ENCODE measurements around the gene PCNX4. TPM values are rescaled to one million over a fixed set of nuclear protein-coding genes. Genes with fewer than 3 reads are reported as not detected.
"Not testable (repeated sequence)": the region's sequence is repeated elsewhere in the genome, so short reads cannot be mapped to it uniquely, and the experiment has no call there.

PCNX4 gene
- total RNA-seq, 1 donor from 2014 or later = 81.8 TPM

- DNase-seq (ENCODE audit: extremely low read depth, low read depth, low spot score) = not testable (repeated sequence)
These were observed 8.1 kb downstream of the PCNX4 start for GRCh38 chr14:60099855-60100254.

- no peak for DNase-seq (ENCODE audit: extremely low read depth, low read depth, low spot score)
These were observed 10.1 kb downstream of the PCNX4 start for GRCh38 chr14:60101786-60102185.

GRCh38 chr14:60102389-60102788 lies 10.7 kb downstream of the PCNX4 start:
- no peak for DNase-seq (ENCODE audit: extremely low read depth, low read depth, low spot score)

- DNase-seq (ENCODE audit: extremely low read depth, low read depth, low spot score) = no peak
These were observed 14.6 kb downstream of the PCNX4 start for GRCh38 chr14:60106339-60106738.

- DNase-seq (ENCODE audit: extremely low read depth, low read depth, low spot score) = no peak
These were observed 15.8 kb downstream of the PCNX4 start for GRCh38 chr14:60107477-60107876.

GRCh38 chr14:60111732-60112131 lies 20.0 kb downstream of the PCNX4 start:
- DNase-seq (ENCODE audit: extremely low read depth, low read depth, low spot score) = no peak

- no peak for DNase-seq (ENCODE audit: extremely low read depth, low read depth, low spot score)
These were observed 23.2 kb downstream of the PCNX4 start for GRCh38 chr14:60114881-60115280.

GRCh38 chr14:60116181-60116580 lies 24.5 kb downstream of the PCNX4 start:
- DNase-seq (ENCODE audit: extremely low read depth, low read depth, low spot score) = no peak

- no peak for DNase-seq (ENCODE audit: extremely low read depth, low read depth, low spot score)
These were observed 34.2 kb downstream of the PCNX4 start for GRCh38 chr14:60125918-60126317.

GRCh38 chr14:60133487-60133886 lies 41.8 kb downstream of the PCNX4 start:
- DNase-seq (ENCODE audit: extremely low read depth, low read depth, low spot score) = no peak

GRCh38 chr14:60134702-60135101 lies 43.0 kb downstream of the PCNX4 start:
- DNase-seq (ENCODE audit: extremely low read depth, low read depth, low spot score) = no peak

- DNase-seq (ENCODE audit: extremely low read depth, low read depth, low spot score) = no peak
These were observed 60.0 kb downstream of the PCNX4 start for GRCh38 chr14:60151715-60152114.

- no peak for DNase-seq (ENCODE audit: extremely low read depth, low read depth, low spot score)
These were observed 62.3 kb downstream of the PCNX4 start for GRCh38 chr14:60153991-60154390.

GRCh38 chr14:60154671-60155070 lies 62.9 kb downstream of the PCNX4 start:
- DNase-seq (ENCODE audit: extremely low read depth, low read depth, low spot score) = no peak

GRCh38 chr14:60160422-60160821 lies 68.7 kb downstream of the PCNX4 start:
- no peak for DNase-seq (ENCODE audit: extremely low read depth, low read depth, low spot score)

GRCh38 chr14:60161196-60162107 lies 69.7 kb downstream of the PCNX4 start:
- DNase-seq (ENCODE audit: extremely low read depth, low read depth, low spot score) = no peak

- no peak for DNase-seq (ENCODE audit: extremely low read depth, low read depth, low spot score)
These were observed 72.0 kb downstream of the PCNX4 start for GRCh38 chr14:60163693-60164092.

- no peak for DNase-seq (ENCODE audit: extremely low read depth, low read depth, low spot score)
These were observed 72.6 kb downstream of the PCNX4 start for GRCh38 chr14:60164404-60164711.

GRCh38 chr14:60164712-60165546 lies 73.2 kb downstream of the PCNX4 start, which contains the start of gene DHRS7:
DHRS7 (minus strand) TSS chr14:60165398; CDS start chr14:60165309, 89 bp downstream.
- DNase-seq (ENCODE audit: extremely low read depth, low read depth, low spot score) = no peak

- no peak for DNase-seq (ENCODE audit: extremely low read depth, low read depth, low spot score)
These were observed 73.8 kb downstream of the PCNX4 start for GRCh38 chr14:60165547-60165876.

GRCh38 chr14:60166142-60166541 lies 74.4 kb downstream of the PCNX4 start:
- DNase-seq (ENCODE audit: extremely low read depth, low read depth, low spot score) = no peak

GRCh38 chr14:60169722-60170121 lies 78.0 kb downstream of the PCNX4 start:
- DNase-seq (ENCODE audit: extremely low read depth, low read depth, low spot score) = no peak

Data from glomerular endothelial cell (primary cell).